HepG2 (cell line): ENCODE results near the gene NXPE3.

ENCODE experiments used
- ZNF326 ChIP-seq: sonication (generic); formaldehyde crosslinking; IDR thresholded peaks from 2 replicates; pipeline ENCODE4 v1.4.0; 2020; ENCODE audit warnings: missing genetic modification reagents, borderline replicate concordance
- TF ChIP-seq, protein P1 (sequence below): sonication (generic); formaldehyde crosslinking; IDR thresholded peaks from 2 replicates; pipeline ENCODE4 v1.4.0; 2020; ENCODE audit warnings: missing genetic modification reagents

DNA sequence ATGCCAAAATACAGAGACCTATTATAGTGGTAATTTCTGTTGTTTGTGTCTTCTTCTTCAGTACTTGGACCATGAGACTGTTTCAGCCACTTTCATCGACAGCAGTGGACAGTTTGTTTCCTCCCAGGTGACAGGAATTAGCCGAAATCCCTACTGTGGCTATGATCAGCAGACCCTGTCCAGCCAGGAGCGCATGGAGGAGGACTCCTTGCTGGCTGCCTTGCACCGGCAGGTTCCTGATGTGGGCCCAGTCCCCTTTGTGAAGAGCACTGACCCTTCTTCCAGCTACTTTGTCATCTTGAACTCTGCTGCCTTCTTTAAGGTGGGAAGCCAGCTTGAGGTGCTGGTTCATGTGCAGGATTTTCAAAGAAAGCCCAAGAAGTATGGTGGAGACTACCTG, 22.2 kb downstream of the NXPE3 start:
- no peak for TF ChIP-seq ZNF326
- TF ChIP-seq, protein P1, sequence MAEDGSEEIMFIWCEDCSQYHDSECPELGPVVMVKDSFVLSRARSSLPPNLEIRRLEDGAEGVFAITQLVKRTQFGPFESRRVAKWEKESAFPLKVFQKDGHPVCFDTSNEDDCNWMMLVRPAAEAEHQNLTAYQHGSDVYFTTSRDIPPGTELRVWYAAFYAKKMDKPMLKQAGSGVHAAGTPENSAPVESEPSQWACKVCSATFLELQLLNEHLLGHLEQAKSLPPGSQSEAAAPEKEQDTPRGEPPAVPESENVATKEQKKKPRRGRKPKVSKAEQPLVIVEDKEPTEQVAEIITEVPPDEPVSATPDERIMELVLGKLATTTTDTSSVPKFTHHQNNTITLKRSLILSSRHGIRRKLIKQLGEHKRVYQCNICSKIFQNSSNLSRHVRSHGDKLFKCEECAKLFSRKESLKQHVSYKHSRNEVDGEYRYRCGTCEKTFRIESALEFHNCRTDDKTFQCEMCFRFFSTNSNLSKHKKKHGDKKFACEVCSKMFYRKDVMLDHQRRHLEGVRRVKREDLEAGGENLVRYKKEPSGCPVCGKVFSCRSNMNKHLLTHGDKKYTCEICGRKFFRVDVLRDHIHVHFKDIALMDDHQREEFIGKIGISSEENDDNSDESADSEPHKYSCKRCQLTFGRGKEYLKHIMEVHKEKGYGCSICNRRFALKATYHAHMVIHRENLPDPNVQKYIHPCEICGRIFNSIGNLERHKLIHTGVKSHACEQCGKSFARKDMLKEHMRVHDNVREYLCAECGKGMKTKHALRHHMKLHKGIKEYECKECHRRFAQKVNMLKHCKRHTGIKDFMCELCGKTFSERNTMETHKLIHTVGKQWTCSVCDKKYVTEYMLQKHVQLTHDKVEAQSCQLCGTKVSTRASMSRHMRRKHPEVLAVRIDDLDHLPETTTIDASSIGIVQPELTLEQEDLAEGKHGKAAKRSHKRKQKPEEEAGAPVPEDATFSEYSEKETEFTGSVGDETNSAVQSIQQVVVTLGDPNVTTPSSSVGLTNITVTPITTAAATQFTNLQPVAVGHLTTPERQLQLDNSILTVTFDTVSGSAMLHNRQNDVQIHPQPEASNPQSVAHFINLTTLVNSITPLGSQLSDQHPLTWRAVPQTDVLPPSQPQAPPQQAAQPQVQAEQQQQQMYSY (CRISPR knock-in tag): no peak
